Measurements from ENCODE around the gene KDR. TPM values are rescaled to one million over a fixed set of nuclear protein-coding genes. Genes with fewer than 3 reads are reported as not detected.

KDR gene
- total RNA-seq, 2 experiments from 2014 or later, result not detected

DNA sequence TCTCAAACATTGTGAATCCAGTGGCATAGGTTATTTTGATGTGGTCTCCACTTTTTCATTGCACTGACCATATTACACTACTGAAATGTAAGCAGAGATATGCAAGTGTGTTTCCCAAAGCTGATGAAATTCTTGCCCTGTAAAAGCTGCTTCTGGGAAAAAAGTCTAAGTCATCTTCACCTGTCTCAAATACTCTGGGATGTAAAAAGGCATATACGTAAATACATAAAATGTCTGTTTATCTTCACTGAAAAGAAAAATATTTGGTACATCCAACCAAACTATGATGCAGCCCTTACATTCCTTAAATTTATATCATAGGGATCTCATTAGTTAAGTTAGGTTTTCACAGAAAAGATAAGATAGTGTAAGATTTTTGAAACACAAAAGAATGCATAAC is 7.9 kb downstream of the KDR start:
- Mint-ChIP-seq H3K4me3 (no peak overlapping the region), H3K36me3 (no peaks in the 10 kb centered on the region), H3K9me3 (no peaks in the 10 kb centered on the region), H3K27ac (no peak overlapping the region), H3K27me3 (peaks cover 4% of the 10 kb centered on the region), H3K4me1 (ENCODE audit: low read depth) (no peaks in the 10 kb centered on the region)
- intact Hi-C loops (cut with micrococcal nuclease), result no loop called here
- ChIA-PET CTCF (no interaction called here), POLR2A (no interaction called here)
- DNase-seq, result no peak

DNA sequence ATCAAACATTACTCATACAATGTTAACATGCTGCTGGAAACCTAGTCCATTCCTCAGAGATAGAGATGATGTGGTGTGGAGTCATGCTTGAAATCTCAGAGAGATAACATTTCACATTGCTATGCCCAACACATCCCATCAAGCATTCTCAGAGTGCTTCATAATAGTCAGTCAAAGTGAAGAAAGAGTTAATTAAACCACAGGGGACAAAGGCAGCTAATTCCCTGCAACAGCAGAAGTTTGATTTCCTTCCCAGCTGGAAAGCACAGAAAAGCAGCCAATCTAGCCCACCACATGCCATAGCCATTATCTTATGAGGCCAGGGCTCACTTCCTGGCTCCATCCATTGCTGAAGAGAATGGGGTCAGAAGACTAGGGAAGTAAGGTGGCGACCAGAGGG is 8.9 kb downstream of the KDR start:
- Mint-ChIP-seq H3K36me3 (no peaks in the 10 kb centered on the region), H3K4me3 (no peak overlapping the region), H3K9me3 (no peaks in the 10 kb centered on the region), H3K4me1 (ENCODE audit: low read depth) (no peaks in the 10 kb centered on the region), H3K27me3 (peaks cover 4% of the 10 kb centered on the region), H3K27ac (no peak overlapping the region)
- no peak for DNase-seq
- CTCF ChIA-PET, result no interaction called here
- POLR2A ChIA-PET, result interaction anchor here (0.7 kb wide), 1 partner anchor 603 kb away, joined by 3 read pairs; no protein-coding TSS in a partner anchor
- intact Hi-C loops (cut with micrococcal nuclease), result no loop called here

DNA sequence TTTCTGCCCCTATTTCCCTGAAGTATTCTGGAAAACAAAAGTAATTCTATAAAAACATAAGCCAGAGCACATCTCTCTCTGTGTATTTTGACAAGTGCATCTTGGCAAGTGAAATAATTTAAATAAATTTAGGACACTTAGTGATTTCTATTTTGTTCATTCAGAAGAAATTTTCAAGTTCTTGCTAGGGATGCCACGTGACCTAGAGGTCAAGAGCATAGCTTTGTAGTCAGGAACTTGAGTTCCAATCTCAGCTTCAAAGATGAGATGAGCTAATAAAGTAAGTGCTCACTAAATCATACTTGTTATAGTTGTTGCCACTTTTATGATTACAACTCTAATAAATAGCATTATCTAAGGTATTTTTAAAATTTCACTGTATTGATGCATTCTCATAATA is 13.8 kb downstream of the KDR start:
- POLR2A ChIA-PET, result no interaction called here
- DNase-seq, result no peak
- no peak overlapping the region for H3K4me3 Mint-ChIP-seq
- H3K9me3 Mint-ChIP-seq, result no peaks in the 10 kb centered on the region
- CTCF ChIA-PET, result no interaction called here
- no peaks in the 10 kb centered on the region for H3K27me3 Mint-ChIP-seq
- H3K27ac Mint-ChIP-seq, result no peak overlapping the region
- no peaks in the 10 kb centered on the region for H3K36me3 Mint-ChIP-seq
- no peaks in the 10 kb centered on the region for H3K4me1 Mint-ChIP-seq (ENCODE audit: low read depth)
- intact Hi-C loops (cut with micrococcal nuclease), result no loop called here

DNA sequence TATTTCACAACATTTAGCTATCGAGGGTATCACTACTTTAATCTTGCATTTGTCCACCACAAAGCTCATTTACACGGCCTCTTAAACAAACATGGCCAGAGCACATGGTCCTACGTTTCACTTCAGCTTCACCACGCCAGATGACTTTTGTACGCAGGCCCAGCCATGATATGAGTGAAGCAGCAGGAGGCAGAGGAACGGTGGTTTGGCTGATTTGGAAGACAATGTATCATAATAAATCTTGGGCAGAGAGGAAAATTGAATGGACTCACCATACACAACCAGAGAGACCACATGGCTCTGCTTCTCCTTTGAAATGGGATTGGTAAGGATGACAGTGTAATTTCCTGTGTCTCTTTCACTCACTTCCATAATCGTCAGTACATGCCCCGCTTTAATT is 15.3 kb downstream of the KDR start:
- H3K4me1 Mint-ChIP-seq (ENCODE audit: low read depth), result no peaks in the 10 kb centered on the region
- ChIA-PET CTCF (no interaction called here), POLR2A (no interaction called here)
- H3K9me3 Mint-ChIP-seq, result no peaks in the 10 kb centered on the region
- no peak for DNase-seq
- no peak overlapping the region for H3K4me3 Mint-ChIP-seq
- H3K36me3 Mint-ChIP-seq, result no peaks in the 10 kb centered on the region
- intact Hi-C loops (cut with micrococcal nuclease), result no loop called here
- no peaks in the 10 kb centered on the region for H3K27me3 Mint-ChIP-seq
- H3K27ac Mint-ChIP-seq, result no peak overlapping the region

DNA sequence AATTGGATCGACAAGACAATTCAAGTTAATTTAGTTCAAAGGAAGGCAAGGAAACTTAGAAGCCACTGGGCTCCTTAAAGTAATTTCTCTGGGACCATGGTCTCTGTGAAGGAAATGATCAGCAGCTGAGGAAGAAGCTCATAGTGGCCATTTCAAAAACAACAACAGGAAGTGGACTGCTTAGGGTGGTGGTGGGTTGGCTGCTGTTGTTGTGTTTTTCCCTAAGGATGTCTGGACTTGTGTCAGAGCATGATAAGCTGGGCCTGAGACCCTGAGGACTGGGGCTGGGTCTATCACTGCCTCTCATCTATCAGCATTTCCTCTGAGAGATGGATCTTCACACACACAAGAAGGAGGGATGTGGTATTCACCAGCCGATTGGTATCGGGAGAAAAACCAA is 18.3 kb downstream of the KDR start:
- intact Hi-C loops (cut with micrococcal nuclease), result no loop called here
- Mint-ChIP-seq H3K27me3 (no peaks in the 10 kb centered on the region), H3K9me3 (no peaks in the 10 kb centered on the region), H3K4me1 (ENCODE audit: low read depth) (no peaks in the 10 kb centered on the region), H3K36me3 (no peaks in the 10 kb centered on the region), H3K27ac (no peak overlapping the region), H3K4me3 (no peak overlapping the region)
- ChIA-PET CTCF (no interaction called here), POLR2A (no interaction called here)
- DNase-seq, result no peak

DNA sequence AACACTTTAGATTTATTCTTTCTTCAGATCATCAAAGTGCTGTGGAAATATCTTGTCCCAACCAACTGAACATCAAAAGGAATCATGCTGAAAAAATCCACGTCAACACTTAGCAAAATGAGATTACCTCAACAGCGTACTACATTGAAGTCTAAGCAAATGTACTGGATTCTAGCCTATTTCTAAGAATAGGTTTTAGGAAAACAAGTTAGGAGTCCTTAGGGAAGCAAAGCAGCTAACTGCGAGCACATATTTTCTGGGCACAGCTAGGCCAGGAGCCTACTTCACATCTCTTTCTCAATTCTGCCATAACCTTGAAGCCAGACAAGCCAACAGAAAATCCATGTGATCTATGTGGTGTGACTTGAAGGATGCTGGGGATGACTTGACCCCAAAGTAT is 22.2 kb downstream of the KDR start:
- intact Hi-C loops (cut with micrococcal nuclease), result no loop called here
- CTCF ChIA-PET, result no interaction called here
- Mint-ChIP-seq H3K27me3 (no peaks in the 10 kb centered on the region), H3K4me3 (no peak overlapping the region), H3K9me3 (no peaks in the 10 kb centered on the region), H3K27ac (no peak overlapping the region), H3K36me3 (no peaks in the 10 kb centered on the region), H3K4me1 (ENCODE audit: low read depth) (no peaks in the 10 kb centered on the region)
- DNase-seq, result no peak
- POLR2A ChIA-PET, result no interaction called here

DNA sequence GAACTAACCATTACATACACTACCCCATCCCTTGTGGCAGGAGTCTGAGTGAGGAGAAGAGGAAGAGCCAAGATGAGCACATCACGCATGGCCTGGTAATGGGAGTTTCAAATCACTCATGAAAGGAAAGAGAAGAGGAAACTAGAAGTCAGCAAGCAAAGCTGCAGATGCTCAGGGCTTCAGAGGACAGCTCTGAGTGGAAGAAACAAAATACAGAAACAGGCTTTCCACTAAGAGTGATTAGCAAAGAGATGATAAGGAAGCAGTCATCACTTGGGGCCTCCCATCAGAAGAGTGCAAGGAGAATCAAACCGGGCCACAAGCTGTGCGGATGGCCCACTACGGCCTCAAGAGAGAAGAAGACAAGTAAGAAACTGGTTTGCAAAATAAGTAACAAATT is 25.6 kb downstream of the KDR start:
- ChIA-PET POLR2A (no interaction called here), CTCF (no interaction called here)
- Mint-ChIP-seq H3K27me3 (peaks cover 3% of the 10 kb centered on the region), H3K27ac (no peak overlapping the region), H3K9me3 (no peaks in the 10 kb centered on the region), H3K36me3 (no peaks in the 10 kb centered on the region), H3K4me1 (ENCODE audit: low read depth) (no peaks in the 10 kb centered on the region), H3K4me3 (no peak overlapping the region)
- DNase-seq, result no peak
- intact Hi-C loops (cut with micrococcal nuclease), result no loop called here

DNA sequence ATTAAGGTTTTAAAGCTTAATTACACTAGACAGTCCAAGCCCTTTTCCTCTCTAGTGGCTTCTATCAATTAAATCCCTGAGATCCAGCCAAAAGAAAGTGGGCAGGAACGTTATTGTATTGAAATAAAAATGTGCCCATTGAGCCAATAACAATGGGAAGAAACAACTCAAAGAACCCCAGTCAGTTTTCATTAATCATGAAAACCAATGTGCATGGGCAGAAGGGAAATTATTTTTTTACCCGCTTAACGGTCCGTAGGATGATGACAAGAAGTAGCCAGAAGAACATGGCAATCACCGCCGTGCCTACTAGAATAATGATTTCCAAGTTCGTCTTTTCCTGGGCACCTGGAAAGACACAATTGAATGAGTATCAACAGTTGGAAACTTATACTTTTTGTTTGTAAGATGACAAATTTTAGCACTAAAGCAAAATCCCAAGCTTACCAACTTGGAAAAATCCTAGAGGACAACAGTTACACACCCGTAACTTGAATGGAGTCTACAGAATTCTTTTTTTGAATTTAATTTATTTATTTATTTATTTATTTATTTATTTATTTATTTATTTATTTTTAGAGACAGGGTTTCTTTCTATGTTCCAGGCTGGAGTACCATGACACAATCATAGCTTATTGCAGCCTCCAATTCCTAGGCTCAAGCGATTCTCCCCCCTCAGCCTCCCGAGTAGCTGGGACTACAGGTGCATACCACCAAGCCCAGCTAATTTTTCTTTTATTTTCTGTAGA is 26.8 kb downstream of the KDR start:
- H3K27ac Mint-ChIP-seq, result no peak overlapping the region
- peaks cover 3% of the 10 kb centered on the region for H3K27me3 Mint-ChIP-seq
- H3K4me1 Mint-ChIP-seq (ENCODE audit: low read depth), result no peaks in the 10 kb centered on the region
- no peak overlapping the region for H3K4me3 Mint-ChIP-seq
- no peaks in the 10 kb centered on the region for H3K36me3 Mint-ChIP-seq
- DNase-seq, result no peak
- POLR2A ChIA-PET, result no interaction called here
- intact Hi-C loops (cut with micrococcal nuclease), result no loop called here
- no peaks in the 10 kb centered on the region for H3K9me3 Mint-ChIP-seq
- CTCF ChIA-PET, result no interaction called here

DNA sequence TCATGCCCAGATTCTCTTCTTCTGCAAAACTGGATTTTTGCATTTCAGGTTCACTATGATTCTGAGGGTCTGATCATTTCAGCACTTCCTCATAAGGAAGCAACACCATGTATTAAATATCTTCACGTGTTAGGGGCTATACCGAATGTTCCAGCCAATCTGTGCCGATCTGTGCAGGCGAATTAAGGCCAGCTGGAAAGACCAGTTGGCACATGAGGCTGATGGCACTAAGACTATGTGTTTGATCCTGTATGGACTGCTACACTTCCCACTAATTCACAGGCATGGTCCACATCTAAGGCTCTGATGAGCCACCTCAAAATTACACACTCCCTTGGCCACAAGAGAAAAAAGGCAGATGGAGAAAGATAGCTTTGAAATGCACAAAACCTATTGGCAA is 28.8 kb downstream of the KDR start:
- H3K4me3 Mint-ChIP-seq, result no peak overlapping the region
- ChIA-PET POLR2A (no interaction called here), CTCF (no interaction called here)
- no peak overlapping the region for H3K27ac Mint-ChIP-seq
- intact Hi-C loops (cut with micrococcal nuclease), result no loop called here
- H3K27me3 Mint-ChIP-seq, result peaks cover 3% of the 10 kb centered on the region
- no peaks in the 10 kb centered on the region for H3K4me1 Mint-ChIP-seq (ENCODE audit: low read depth)
- DNase-seq, result no peak
- H3K36me3 Mint-ChIP-seq, result no peaks in the 10 kb centered on the region
- H3K9me3 Mint-ChIP-seq, result no peaks in the 10 kb centered on the region

DNA sequence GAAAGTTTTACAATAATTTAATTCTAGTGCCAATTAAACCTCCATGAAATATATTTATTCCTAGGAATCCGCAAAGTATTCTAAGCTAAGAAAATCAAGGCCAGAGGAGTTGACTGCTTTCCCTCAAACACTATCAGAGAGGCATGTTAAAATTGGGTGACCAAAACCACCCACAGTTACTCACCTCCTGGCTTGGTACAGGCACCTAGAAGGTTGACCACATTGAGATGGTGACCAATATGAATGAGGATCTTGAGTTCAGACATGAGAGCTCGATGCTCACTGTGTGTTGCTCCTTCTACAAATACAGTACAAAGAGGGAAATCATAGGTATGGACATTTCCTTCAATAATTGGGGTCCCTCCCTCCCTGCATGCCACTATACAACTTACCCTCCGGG is 29.4 kb downstream of the KDR start:
- CTCF ChIA-PET, result no interaction called here
- peaks cover 3% of the 10 kb centered on the region for H3K27me3 Mint-ChIP-seq
- H3K9me3 Mint-ChIP-seq, result no peaks in the 10 kb centered on the region
- intact Hi-C loops (cut with micrococcal nuclease), result no loop called here
- H3K4me1 Mint-ChIP-seq (ENCODE audit: low read depth), result no peaks in the 10 kb centered on the region
- DNase-seq, result no peak
- H3K4me3 Mint-ChIP-seq, result no peak overlapping the region
- POLR2A ChIA-PET, result no interaction called here
- H3K27ac Mint-ChIP-seq, result no peak overlapping the region
- H3K36me3 Mint-ChIP-seq, result no peaks in the 10 kb centered on the region

DNA sequence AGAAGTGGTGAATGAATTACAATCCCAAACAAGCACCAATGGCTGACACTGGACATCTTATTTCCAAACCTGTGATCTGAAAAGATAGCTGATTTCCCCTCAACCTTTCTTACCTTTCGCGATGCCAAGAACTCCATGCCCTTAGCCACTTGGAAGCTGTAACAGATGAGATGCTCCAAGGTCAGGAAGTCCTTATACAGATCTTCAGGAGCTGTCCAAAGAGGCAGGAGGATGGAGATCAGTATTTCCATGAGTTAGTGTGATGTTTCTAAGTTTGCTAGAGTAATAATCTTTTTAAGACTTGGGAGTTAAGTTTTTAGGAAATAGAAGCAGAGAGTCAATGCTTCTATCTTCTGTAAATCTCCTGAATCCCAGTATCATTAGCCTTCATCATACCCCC is 32.9 kb downstream of the KDR start:
- POLR2A ChIA-PET, result no interaction called here
- intact Hi-C loops (cut with micrococcal nuclease), result no loop called here
- CTCF ChIA-PET, result no interaction called here
- H3K27ac Mint-ChIP-seq, result no peak overlapping the region
- no peaks in the 10 kb centered on the region for H3K36me3 Mint-ChIP-seq
- no peak overlapping the region for H3K4me3 Mint-ChIP-seq
- no peaks in the 10 kb centered on the region for H3K4me1 Mint-ChIP-seq (ENCODE audit: low read depth)
- H3K27me3 Mint-ChIP-seq, result peaks cover 3% of the 10 kb centered on the region
- no peaks in the 10 kb centered on the region for H3K9me3 Mint-ChIP-seq
- DNase-seq, result no peak

DNA sequence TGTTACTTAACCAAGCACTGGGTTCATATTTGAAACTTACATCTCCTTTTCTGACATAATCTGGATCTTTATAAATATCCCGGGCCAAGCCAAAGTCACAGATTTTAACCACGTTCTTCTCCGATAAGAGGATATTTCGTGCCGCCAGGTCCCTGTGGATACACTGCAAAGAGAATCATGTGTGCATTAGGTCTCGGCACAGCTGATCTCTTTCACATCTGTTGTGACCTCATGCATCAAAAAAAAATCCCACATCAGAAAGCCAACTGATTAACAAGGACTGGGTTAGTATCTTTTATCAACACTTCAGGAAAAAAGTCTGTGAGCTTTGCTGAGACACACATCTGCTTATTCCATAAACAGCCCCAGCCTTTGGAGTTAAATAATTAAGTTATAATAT is 35.5 kb downstream of the KDR start:
- H3K4me1 Mint-ChIP-seq (ENCODE audit: low read depth), result no peaks in the 10 kb centered on the region
- no peaks in the 10 kb centered on the region for H3K27me3 Mint-ChIP-seq
- no peak for DNase-seq
- no peak overlapping the region for H3K4me3 Mint-ChIP-seq
- ChIA-PET POLR2A (no interaction called here), CTCF (no interaction called here)
- H3K36me3 Mint-ChIP-seq, result no peaks in the 10 kb centered on the region
- no peaks in the 10 kb centered on the region for H3K9me3 Mint-ChIP-seq
- intact Hi-C loops (cut with micrococcal nuclease), result no loop called here
- H3K27ac Mint-ChIP-seq, result no peak overlapping the region

DNA sequence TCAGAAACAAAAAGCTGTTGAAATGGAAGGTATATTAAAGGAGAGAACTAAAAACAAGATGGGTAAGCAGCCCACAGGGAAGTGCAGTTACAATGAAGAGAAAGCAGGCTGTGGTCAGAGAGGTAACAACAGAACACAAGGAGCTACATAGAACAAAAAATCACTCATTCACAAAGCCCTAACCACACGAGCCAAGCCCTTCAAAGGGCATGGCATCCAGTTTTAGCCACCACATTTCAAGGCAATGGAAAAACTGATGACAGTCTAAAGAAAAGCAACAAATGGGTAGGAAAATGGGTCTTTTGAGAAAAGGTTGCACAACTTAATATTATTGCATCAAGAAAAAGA is 37.5 kb downstream of the KDR start:
- Mint-ChIP-seq H3K36me3 (no peaks in the 10 kb centered on the region), H3K4me1 (ENCODE audit: low read depth) (no peaks in the 10 kb centered on the region), H3K9me3 (no peaks in the 10 kb centered on the region), H3K27ac (no peak overlapping the region), H3K27me3 (no peaks in the 10 kb centered on the region), H3K4me3 (no peak overlapping the region)
- no peak for DNase-seq
- ChIA-PET POLR2A (no interaction called here), CTCF (no interaction called here)
- intact Hi-C loops (cut with micrococcal nuclease), result no loop called here

Measured in activated CD4-positive, alpha-beta memory T cell treated with anti-CD3 and anti-CD28 coated beads for 36 hours (primary cell).